ENCODE data around the gene KLRK1.
A peak's percentile ranks its signal among the peaks of the same experiment; 100 is the strongest.

Gene KLRK1

DNA sequence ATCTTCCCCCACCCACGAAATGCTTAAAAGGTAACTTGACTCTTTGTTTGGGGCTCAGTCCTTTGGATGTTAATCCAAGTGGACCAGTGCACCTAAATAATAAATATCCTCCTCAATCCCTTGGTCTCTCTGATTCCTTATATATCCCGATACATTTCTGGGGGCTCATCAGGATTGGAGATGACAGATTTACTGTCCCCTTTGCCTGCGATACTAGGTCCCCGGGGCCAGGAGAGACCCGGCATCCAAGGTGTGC, 26.3 kb downstream of the KLRK1 start:
- Histone ChIP-seq H3K14ac (ENCODE audit: low read length in 2 of 2) (peak overlapping the region in 1 of 2 experiments; percentile 93), H3K27me3 (ENCODE audit: control insufficient read depth in 1 of 2, insufficient read depth in 1 of 2, low read length in 2 of 2) (no peaks in the 10 kb centered on the region), H3K4me1 (ENCODE audit: control insufficient read depth, insufficient read depth, low read depth, low read length) (peaks cover 9% of the 10 kb centered on the region), H2BK12ac (ENCODE audit: low read length in 2 of 2) (peak overlapping the region; percentile 20 to 80), H4K91ac (ENCODE audit: low read length) (peak overlapping the region; percentile 77), H2BK5ac (ENCODE audit: low read depth, low read length, poor library complexity, severe bottlenecking) (peak overlapping the region; percentile 90), H3K4ac (ENCODE audit: low read depth in 1 of 2, low read length in 2 of 2) (peak overlapping the region; percentile 89 to 99), H3K23ac (ENCODE audit: low read length in 2 of 2) (no peak overlapping the region), H3K9ac (ENCODE audit: low read length) (peak overlapping the region; percentile 95), H3K79me1 (replicated peaks; ENCODE audit: low read length, poor library complexity, severe bottlenecking) (peaks cover 9% of the 10 kb centered on the region), H3K9me3 (ENCODE audit: control insufficient read depth, low read length) (peaks cover 8% of the 10 kb centered on the region), H2AK5ac (ENCODE audit: low read length, severe bottlenecking) (peak overlapping the region; percentile 93), H2BK120ac (ENCODE audit: low read depth, low read length) (peak overlapping the region; percentile 98), H4K8ac (ENCODE audit: low read length) (peak overlapping the region; percentile 94), H3K4me2 (ENCODE audit: low read length, poor library complexity, severe bottlenecking) (peak overlapping the region; percentile 79), H2AFZ (ENCODE audit: low read depth, low read length) (peak overlapping the region; percentile 65), H3K18ac (ENCODE audit: low read depth in 1 of 2, low read length in 2 of 2) (peak overlapping the region; percentile 91 to 95), H3K4me3 (ENCODE audit: insufficient read depth in 1 of 2, low read depth in 1 of 2, low read length in 2 of 2) (peak overlapping the region; percentile 31 to 84), H3K36me3 (ENCODE audit: control insufficient read depth in 1 of 2, insufficient read depth in 2 of 2, low read depth in 1 of 2, low read length in 2 of 2) (peaks cover 0 to 4% of the 10 kb centered on the region in 2 experiments), H3K27ac (ENCODE audit: low read length, poor library complexity, severe bottlenecking) (peak overlapping the region; percentile 97), H2BK15ac (ENCODE audit: low read depth, poor library complexity, severe bottlenecking) (peak overlapping the region; percentile 80)
- no peak for DNase-seq
- WGBS = 70% methylated on average over 5 of the region's 5 CpGs

DNA sequence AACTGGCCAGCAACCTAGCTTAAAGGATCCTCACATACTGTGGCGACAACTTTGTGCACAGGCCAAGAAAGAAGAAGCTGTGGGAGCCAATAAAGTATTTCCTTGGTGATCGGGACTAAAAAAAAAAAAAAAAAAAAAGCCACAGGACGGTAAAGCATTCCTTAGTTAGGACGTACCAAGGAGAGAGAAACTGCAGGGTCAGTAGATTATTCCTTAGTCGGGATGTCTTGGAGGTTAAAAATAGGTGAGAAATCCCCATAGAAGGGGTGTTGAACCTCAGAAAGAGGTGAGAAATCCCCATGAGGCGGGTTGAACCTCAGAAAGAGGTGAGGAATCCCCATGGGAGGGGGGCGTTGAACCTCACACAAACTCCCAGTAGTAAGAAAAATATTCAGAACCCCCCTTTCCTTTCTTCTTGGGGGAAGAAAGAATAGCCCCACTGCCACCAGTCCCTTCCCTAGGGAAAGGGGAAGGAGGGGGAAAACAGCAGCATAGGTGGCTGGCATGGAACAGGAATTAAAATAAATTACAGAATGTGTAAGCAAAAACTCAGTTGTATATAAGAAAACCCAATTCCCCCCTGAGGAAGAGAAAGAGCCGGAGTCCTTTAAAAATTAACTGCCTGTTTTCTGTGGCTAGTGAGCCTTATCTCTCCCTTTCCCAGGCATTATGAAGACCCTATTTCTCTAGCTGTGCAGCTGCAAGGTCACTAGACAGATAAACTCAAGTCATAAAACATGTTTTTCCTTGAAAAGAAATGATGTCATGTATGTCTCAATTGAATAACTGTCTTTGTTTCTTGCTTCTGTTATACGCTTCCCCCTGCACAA, 26.8 kb downstream of the KLRK1 start:
- DNase-seq = peak; percentile 52
- no peak overlapping the region for H2AFZ ChIP-seq (ENCODE audit: low read depth, low read length)
- peak overlapping the region; percentile 10 for H4K8ac ChIP-seq (ENCODE audit: low read length)
- peak overlapping the region; percentile 85 for H2BK120ac ChIP-seq (ENCODE audit: low read depth, low read length)
- peaks cover 9% of the 10 kb centered on the region for H3K4me1 ChIP-seq (ENCODE audit: control insufficient read depth, insufficient read depth, low read depth, low read length)
- H2BK12ac ChIP-seq (ENCODE audit: low read length in 2 of 2) = no peak overlapping the region
- H4K91ac ChIP-seq (ENCODE audit: low read length) = peak overlapping the region; percentile 29
- peak overlapping the region in 1 of 2 experiments; percentile 95 for H3K18ac ChIP-seq (ENCODE audit: low read depth in 1 of 2, low read length in 2 of 2)
- peak overlapping the region; percentile 79 for H3K4me2 ChIP-seq (ENCODE audit: low read length, poor library complexity, severe bottlenecking)
- H2BK15ac ChIP-seq (ENCODE audit: low read depth, poor library complexity, severe bottlenecking) = no peak overlapping the region
- no peaks in the 10 kb centered on the region for H3K36me3 ChIP-seq (ENCODE audit: control insufficient read depth in 1 of 2, insufficient read depth in 2 of 2, low read depth in 1 of 2, low read length in 2 of 2)
- H3K9ac ChIP-seq (ENCODE audit: low read length) = peak overlapping the region; percentile 95
- WGBS = 12% methylated on average over 7 of the region's 9 CpGs
- H3K23ac ChIP-seq (ENCODE audit: low read length in 2 of 2) = no peak overlapping the region
- peak overlapping the region in 1 of 2 experiments; percentile 63 for H3K4ac ChIP-seq (ENCODE audit: low read depth in 1 of 2, low read length in 2 of 2)
- peaks cover 4% of the 10 kb centered on the region for H3K79me1 ChIP-seq (replicated peaks; ENCODE audit: low read length, poor library complexity, severe bottlenecking)
- H3K27me3 ChIP-seq (ENCODE audit: control insufficient read depth in 1 of 2, insufficient read depth in 1 of 2, low read length in 2 of 2) = no peaks in the 10 kb centered on the region
- peak overlapping the region; percentile 97 for H2BK5ac ChIP-seq (ENCODE audit: low read depth, low read length, poor library complexity, severe bottlenecking)
- peaks cover 5% of the 10 kb centered on the region for H3K9me3 ChIP-seq (ENCODE audit: control insufficient read depth, low read length)
- H2AK5ac ChIP-seq (ENCODE audit: low read length, severe bottlenecking) = peak overlapping the region; percentile 93
- no peak overlapping the region for H3K14ac ChIP-seq (ENCODE audit: low read length in 2 of 2)
- peak overlapping the region; percentile 97 for H3K27ac ChIP-seq (ENCODE audit: low read length, poor library complexity, severe bottlenecking)
- H3K4me3 ChIP-seq (ENCODE audit: insufficient read depth in 1 of 2, low read depth in 1 of 2, low read length in 2 of 2) = peak overlapping the region in 1 of 2 experiments; percentile 84

DNA sequence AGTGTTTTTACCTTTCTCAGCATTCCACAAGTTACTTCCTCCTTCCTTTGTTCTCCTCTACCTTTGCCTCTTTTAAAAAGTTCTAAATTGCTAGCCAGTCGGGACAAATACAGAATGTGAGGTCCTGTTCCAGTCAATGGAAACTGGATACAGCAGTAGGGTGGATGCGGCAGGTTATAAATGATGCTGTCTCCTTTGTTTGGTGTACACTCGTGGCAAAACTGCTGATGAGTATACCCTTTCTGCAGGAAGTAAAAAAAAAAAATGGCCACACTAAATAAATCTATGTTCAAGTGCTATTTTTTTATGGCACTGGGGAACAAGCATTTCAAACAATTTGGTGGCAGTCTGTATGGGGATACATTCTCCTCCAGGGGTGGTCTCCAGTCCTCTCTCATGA, 27.5 kb downstream of the KLRK1 start:
- H3K23ac ChIP-seq (ENCODE audit: low read length in 2 of 2) = no peak overlapping the region
- no peak overlapping the region for H4K91ac ChIP-seq (ENCODE audit: low read length)
- peak overlapping the region; percentile 97 for H3K27ac ChIP-seq (ENCODE audit: low read length, poor library complexity, severe bottlenecking)
- no peaks in the 10 kb centered on the region for H3K9me3 ChIP-seq (ENCODE audit: control insufficient read depth, low read length)
- no peak overlapping the region for H4K8ac ChIP-seq (ENCODE audit: low read length)
- peak overlapping the region in 1 of 2 experiments; percentile 41 for H3K18ac ChIP-seq (ENCODE audit: low read depth in 1 of 2, low read length in 2 of 2)
- no peak for DNase-seq
- H3K36me3 ChIP-seq (ENCODE audit: control insufficient read depth in 1 of 2, insufficient read depth in 2 of 2, low read depth in 1 of 2, low read length in 2 of 2) = no peaks in the 10 kb centered on the region
- H2AK5ac ChIP-seq (ENCODE audit: low read length, severe bottlenecking) = peak overlapping the region; percentile 86
- H3K4me1 ChIP-seq (ENCODE audit: control insufficient read depth, insufficient read depth, low read depth, low read length) = peaks cover 9% of the 10 kb centered on the region
- no peak overlapping the region for H2BK15ac ChIP-seq (ENCODE audit: low read depth, poor library complexity, severe bottlenecking)
- H3K4me3 ChIP-seq (ENCODE audit: insufficient read depth in 1 of 2, low read depth in 1 of 2, low read length in 2 of 2) = no peak overlapping the region
- peak overlapping the region; percentile 14 for H3K4me2 ChIP-seq (ENCODE audit: low read length, poor library complexity, severe bottlenecking)
- H3K14ac ChIP-seq (ENCODE audit: low read length in 2 of 2) = no peak overlapping the region
- peak overlapping the region; percentile 97 for H2BK5ac ChIP-seq (ENCODE audit: low read depth, low read length, poor library complexity, severe bottlenecking)
- no peak overlapping the region for H2BK120ac ChIP-seq (ENCODE audit: low read depth, low read length)
- peaks cover 2% of the 10 kb centered on the region for H3K79me1 ChIP-seq (replicated peaks; ENCODE audit: low read length, poor library complexity, severe bottlenecking)
- H3K4ac ChIP-seq (ENCODE audit: low read depth in 1 of 2, low read length in 2 of 2) = no peak overlapping the region
- no peak overlapping the region for H2AFZ ChIP-seq (ENCODE audit: low read depth, low read length)
- WGBS = 50% methylated on average over 3 of the region's 3 CpGs
- H3K9ac ChIP-seq (ENCODE audit: low read length) = peak overlapping the region; percentile 95
- H3K27me3 ChIP-seq (ENCODE audit: control insufficient read depth in 1 of 2, insufficient read depth in 1 of 2, low read length in 2 of 2) = no peaks in the 10 kb centered on the region
- H2BK12ac ChIP-seq (ENCODE audit: low read length in 2 of 2) = peak overlapping the region in 1 of 2 experiments; percentile 48

DNA sequence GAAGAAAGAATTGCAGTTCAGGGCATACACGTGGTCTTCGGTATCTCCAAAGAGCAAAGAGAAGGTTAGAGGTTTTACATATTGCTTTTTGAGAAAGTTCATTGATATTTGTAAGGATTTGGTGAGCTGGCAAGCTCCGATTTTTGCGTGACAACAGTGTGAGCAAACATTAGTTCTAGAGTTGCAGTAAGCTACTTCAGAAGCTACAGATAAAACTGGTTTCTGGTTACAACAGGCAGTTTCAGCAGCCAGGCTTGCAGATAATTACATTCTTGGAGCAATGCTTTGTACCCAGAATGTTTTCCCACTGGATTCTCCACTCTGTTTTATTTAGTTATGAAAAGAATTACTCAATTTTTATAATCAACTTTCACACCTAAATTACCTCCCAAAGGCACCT, 28.2 kb downstream of the KLRK1 start:
- Histone ChIP-seq H4K8ac (ENCODE audit: low read length) (no peak overlapping the region), H3K4me3 (ENCODE audit: insufficient read depth in 1 of 2, low read depth in 1 of 2, low read length in 2 of 2) (no peak overlapping the region), H3K36me3 (ENCODE audit: control insufficient read depth in 1 of 2, insufficient read depth in 2 of 2, low read depth in 1 of 2, low read length in 2 of 2) (no peaks in the 10 kb centered on the region), H3K79me1 (replicated peaks; ENCODE audit: low read length, poor library complexity, severe bottlenecking) (no peaks in the 10 kb centered on the region), H4K91ac (ENCODE audit: low read length) (no peak overlapping the region), H3K4me2 (ENCODE audit: low read length, poor library complexity, severe bottlenecking) (no peak overlapping the region), H3K14ac (ENCODE audit: low read length in 2 of 2) (no peak overlapping the region), H2BK12ac (ENCODE audit: low read length in 2 of 2) (no peak overlapping the region), H3K9me3 (ENCODE audit: control insufficient read depth, low read length) (no peaks in the 10 kb centered on the region), H3K27ac (ENCODE audit: low read length, poor library complexity, severe bottlenecking) (peak overlapping the region; percentile 49), H3K9ac (ENCODE audit: low read length) (no peak overlapping the region), H3K27me3 (ENCODE audit: control insufficient read depth in 1 of 2, insufficient read depth in 1 of 2, low read length in 2 of 2) (no peaks in the 10 kb centered on the region), H2AK5ac (ENCODE audit: low read length, severe bottlenecking) (no peak overlapping the region), H3K4me1 (ENCODE audit: control insufficient read depth, insufficient read depth, low read depth, low read length) (peaks cover 9% of the 10 kb centered on the region), H2AFZ (ENCODE audit: low read depth, low read length) (no peak overlapping the region), H3K4ac (ENCODE audit: low read depth in 1 of 2, low read length in 2 of 2) (no peak overlapping the region), H3K23ac (ENCODE audit: low read length in 2 of 2) (no peak overlapping the region), H2BK5ac (ENCODE audit: low read depth, low read length, poor library complexity, severe bottlenecking) (no peak overlapping the region), H2BK120ac (ENCODE audit: low read depth, low read length) (no peak overlapping the region), H2BK15ac (ENCODE audit: low read depth, poor library complexity, severe bottlenecking) (no peak overlapping the region), H3K18ac (ENCODE audit: low read depth in 1 of 2, low read length in 2 of 2) (no peak overlapping the region)
- WGBS = 73% methylated on average over 4 of the region's 4 CpGs
- peak; percentile 56 for DNase-seq

Measured in mesenchymal stem cell (in vitro differentiated cells and primary cell).